GM21825 (cell line): ENCODE results near the gene GAGE13.
"Not testable (repeated sequence)": the region's sequence is repeated elsewhere in the genome, so short reads cannot be mapped to it uniquely, and the experiment has no call there.

Experiments
- ATAC-seq: cut with Tn5 transposase; IDR thresholded peaks from one replicate; pipeline ENCODE4 v1.9.1; 2021; ENCODE audit warnings: mild to moderate bottlenecking, moderate library complexity; ENCODE audit not compliant: unreplicated experiment

Gene GAGE13, protein sequence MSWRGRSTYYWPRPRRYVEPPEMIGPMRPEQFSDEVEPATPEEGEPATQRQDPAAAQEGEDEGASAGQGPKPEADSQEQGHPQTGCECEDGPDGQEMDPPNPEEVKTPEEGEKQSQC

DNA sequence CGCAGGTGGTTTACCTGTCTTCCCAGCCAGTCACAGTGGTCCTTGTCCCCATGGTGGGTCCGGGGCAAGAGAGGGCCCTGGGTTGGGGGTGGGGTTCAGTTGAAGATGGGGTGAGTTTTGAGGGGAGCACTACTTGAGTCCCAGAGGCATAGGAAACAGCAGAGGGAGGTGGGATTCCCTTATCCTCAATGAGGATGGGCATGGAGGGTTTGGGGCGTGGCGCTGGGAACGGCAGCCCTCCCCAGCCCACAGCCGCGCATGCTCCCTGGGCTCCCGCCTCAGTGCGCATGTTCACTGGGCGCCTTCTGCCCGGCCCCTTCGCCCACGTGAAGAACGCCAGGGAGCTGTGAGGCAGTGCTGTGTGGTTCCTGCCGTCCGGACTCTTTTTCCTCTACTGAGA is at the start of gene GAGE13:
GAGE13 (plus strand) TSS at position 301 of the 400 bp plus-strand sequence. CDS start 1,156 bp downstream, outside the sequence.
- not testable (repeated sequence) for ATAC-seq

GRCh38 chrX:49282647-49283011 is 48.8 kb upstream of the GAGE13 start:
- no peak for ATAC-seq

GRCh38 chrX:49284212-49284611 is 47.2 kb upstream of the GAGE13 start:
- ATAC-seq = no peak

GRCh38 chrX:49286136-49286535 is 45.2 kb upstream of the GAGE13 start:
- ATAC-seq = no peak

GRCh38 chrX:49286581-49286980 is 44.8 kb upstream of the GAGE13 start:
- no peak for ATAC-seq

- ATAC-seq = no peak
These were observed 43.7 kb upstream of the GAGE13 start for GRCh38 chrX:49287665-49288064.

GRCh38 chrX:49290215-49290614 is 41.2 kb upstream of the GAGE13 start:
- no peak for ATAC-seq

DNA sequence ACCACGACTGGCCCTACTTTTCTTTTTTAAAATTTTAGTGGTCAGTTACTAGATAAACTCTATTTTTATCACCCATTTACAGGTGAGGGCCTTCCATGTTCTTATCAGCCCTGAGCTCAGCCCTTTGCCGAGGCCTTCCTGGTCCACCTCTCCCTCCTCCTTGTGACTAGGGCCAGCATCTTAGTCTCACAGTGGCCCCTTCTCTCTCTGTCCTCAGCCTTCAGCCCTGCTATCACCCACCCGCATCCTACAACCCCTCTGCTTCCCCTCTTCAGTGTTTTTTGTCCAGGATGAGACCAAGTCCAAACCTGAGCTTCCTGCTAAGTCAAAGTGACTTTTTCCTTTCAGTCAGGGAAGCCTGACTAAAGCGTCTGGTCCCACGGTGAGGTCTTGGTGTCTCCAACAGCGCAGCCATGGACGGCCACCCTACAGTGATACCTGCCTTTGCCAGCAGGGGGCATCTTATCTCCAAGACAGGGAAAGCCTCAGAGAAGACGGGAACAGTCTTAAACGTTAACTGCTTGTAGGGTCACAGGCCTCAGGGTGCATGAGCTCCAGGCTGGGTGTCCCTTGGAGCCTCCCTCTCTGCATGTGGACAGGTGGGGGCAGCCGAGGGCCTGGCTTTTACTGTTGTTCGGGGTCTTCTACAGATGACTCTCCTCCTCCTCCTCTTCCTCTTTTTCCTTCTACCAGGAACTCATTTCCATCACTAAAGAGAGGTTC is 39.6 kb upstream of the GAGE13 start:
- ATAC-seq = no peak

- ATAC-seq = no peak
These were observed 38.7 kb upstream of the GAGE13 start for GRCh38 chrX:49292400-49293362.

- ATAC-seq = not testable (repeated sequence)
These were observed 32.1 kb upstream of the GAGE13 start for GRCh38 chrX:49299293-49299692.

- ATAC-seq = no peak
These were observed 30.7 kb upstream of the GAGE13 start for GRCh38 chrX:49300703-49301102.

- ATAC-seq = no peak
These were observed 28.0 kb upstream of the GAGE13 start, which contains the start of gene GAGE10 for GRCh38 chrX:49303346-49303745. Gene GAGE10 (plus strand): TSS chrX:49303646. CDS start chrX:49304860, 1,214 bp downstream.

DNA sequence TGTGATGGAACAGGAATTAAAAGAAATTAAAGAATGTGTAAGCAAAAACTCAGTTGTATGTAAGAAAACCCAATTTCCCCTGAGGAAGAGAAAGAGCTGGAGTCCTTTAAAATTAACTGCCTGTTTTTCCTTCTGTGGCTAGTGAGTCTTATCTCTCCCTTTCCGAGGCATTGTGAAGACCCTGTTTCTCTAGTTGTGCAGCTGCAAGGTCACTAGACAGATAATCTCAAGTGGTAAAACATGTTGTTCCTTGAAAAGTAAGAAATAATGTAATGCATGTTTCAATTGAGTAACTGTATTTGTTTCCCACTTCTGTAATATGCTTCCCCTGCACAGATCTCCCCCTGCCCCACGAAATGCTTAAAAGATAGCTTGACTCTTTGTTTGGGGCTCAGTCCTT is 23.6 kb upstream of the GAGE13 start:
- not testable (repeated sequence) for ATAC-seq

DNA sequence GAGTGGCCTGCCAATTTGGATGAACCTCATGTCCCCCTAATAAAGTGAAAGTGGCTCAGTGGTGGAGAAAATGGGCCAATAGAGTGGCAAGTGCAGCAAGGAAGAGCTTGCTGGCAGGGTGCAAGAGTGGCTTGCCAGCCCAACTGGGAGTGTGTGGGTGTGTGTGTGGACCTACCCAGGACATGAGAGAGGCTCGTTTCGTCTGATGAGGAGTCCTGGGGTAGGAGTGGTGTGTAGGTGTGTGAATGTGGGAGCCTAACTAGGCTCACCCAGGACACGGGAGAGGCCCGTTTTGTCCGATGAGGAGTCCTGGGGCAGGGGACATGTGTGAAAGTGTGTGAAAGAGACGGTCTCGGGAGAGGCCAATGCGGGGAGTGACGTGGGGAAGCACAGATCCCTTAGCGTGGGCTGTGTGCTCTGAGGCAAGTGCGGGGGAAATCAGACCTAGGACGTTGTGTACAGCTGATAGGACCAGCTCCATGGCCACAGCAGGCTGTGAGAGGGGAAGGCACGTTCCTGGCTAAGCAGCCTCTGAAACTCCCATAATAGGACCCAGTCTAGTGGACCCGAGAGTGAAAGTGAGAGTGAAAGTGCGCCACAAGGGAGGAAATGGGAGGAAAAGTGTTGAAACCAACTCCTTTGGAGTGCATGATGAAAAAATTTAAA is 22.6 kb upstream of the GAGE13 start:
- no peak for ATAC-seq

GRCh38 chrX:49309401-49309981 is 21.9 kb upstream of the GAGE13 start:
- no peak for ATAC-seq

DNA sequence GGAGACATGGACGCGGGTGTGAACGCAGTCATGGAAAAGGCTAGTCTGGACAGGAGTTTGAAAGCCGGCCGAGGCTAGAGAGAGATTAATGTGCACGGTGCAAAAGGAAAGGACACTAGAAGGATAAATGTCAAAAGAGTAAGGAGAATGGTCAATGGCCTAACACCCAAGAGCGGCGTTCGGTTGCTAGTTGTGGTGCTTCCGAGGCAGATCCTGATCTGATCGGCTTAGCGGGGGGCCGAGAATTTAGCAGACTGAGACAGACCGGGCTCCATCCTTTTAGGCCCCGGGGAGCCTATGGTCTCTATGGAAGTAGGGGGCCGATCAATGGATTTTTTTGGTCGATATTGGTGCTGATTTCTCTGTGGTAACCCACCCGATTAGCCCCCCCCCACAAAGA is 21.0 kb upstream of the GAGE13 start:
- ATAC-seq = no peak

DNA sequence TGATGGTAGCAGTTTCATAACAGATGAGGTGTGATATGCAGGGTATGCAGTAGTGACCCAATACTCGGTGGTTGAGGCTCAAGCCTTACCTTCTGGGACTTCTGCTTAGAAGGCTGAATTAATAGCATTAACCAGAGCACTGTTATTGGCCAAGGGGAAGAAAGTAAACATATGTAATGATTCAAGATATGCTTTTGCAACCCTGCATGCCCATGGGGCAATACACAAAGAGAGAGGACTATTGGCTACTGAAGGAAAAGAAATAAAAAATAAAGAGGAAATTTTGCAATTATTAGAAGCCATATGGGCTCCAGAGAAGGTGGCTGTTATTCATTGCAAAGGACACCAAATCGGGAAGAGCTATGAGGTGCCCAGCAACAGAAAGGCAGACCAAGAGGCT is 19.2 kb upstream of the GAGE13 start:
- ATAC-seq = no peak

DNA sequence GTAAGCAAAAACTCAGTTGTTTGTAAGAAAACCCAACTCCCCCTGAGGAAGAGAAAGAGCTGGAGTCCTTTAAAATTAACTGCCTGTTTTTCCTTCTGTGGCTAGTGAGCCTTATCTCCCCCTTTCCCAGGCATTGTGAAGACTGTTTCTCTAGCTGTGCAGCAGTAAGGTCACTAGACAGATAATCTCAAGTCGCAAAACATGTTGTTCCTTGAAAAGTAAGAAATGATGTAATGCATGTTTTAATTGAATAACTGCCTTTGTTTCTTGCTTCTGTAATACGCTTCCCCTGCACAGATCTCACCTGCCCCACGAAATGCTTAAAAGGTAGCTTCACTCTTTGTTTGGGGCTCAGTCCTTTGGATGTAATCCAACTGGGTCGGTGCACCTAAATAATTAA is 15.3 kb upstream of the GAGE13 start:
- no peak for ATAC-seq

DNA sequence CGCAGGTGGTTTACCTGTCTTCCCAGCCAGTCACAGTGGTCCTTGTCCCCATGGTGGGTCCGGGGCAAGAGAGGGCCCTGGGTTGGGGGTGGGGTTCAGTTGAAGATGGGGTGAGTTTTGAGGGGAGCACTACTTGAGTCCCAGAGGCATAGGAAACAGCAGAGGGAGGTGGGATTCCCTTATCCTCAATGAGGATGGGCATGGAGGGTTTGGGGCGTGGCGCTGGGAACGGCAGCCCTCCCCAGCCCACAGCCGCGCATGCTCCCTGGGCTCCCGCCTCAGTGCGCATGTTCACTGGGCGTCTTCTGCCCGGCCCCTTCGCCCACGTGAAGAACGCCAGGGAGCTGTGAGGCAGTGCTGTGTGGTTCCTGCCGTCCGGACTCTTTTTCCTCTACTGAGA is 9.6 kb upstream of the GAGE13 start, which contains the start of gene GAGE12J:
GAGE12J (plus strand) TSS at position 301 of the 400 bp plus-strand sequence. CDS start 1,157 bp downstream, outside the sequence.
- not testable (repeated sequence) for ATAC-seq

- not testable (repeated sequence) for ATAC-seq
These were observed 9.1 kb upstream of the GAGE13 start for GRCh38 chrX:49322266-49322665.
